ENCODE results near the gene TMEM179B.
"Not testable (repeated sequence)": the region's sequence is repeated elsewhere in the genome, so short reads cannot be mapped to it uniquely, and the experiment has no call there.

The TMEM179B gene, protein sequence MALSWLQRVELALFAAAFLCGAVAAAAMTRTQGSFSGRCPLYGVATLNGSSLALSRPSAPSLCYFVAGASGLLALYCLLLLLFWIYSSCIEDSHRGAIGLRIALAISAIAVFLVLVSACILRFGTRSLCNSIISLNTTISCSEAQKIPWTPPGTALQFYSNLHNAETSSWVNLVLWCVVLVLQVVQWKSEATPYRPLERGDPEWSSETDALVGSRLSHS

DNA sequence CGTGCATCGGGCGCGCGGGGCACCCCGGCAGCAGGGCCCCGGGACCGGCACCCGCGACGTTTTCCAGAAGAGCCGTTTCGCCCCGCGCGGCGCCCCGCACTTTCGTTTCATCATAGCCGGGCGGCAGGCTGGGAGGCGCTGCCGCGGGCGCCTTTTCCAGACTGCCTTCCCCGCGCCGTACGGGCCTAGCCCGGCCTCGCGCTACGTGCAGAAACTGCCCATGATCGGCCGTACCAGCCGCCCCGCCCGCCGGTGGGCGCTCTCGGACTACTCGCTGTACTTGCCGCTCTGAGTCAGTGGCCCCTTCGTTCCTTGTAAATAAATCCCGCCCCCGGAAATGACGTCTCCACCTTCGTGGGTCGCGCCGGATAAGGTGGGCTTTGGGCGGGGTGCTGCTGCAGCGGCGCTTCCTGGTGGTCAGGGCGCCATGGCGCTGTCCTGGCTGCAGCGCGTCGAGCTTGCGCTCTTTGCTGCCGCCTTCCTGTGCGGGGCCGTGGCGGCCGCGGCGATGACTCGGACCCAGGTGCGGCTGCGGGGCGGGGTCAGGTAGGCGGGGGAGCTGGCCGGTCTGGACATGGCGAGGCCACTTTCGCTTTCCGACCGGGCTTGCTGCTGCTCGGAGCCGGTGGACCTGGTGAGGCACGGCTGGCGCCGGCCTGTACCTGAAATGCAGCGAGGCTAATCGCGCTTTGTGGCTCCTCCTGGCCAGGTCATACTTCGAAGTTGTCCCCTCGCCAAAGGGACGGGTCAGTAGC lies at the start of gene TMEM179B:
TSS of gene TMEM179B (plus strand) at position 398 of the 755 bp plus-strand sequence. CDS start at position 428, 30 bp downstream.
- peak; percentile 95 for DNase-seq (ENCODE audit: low read depth)

- no peak for DNase-seq (ENCODE audit: low read depth)
Measured at GRCh38 chr11:62747475-62748160, 39.6 kb upstream of the TMEM179B start.

GRCh38 chr11:62749931-62750330 lies 37.3 kb upstream of the TMEM179B start:
- DNase-seq (ENCODE audit: low read depth): not testable (repeated sequence)

DNA sequence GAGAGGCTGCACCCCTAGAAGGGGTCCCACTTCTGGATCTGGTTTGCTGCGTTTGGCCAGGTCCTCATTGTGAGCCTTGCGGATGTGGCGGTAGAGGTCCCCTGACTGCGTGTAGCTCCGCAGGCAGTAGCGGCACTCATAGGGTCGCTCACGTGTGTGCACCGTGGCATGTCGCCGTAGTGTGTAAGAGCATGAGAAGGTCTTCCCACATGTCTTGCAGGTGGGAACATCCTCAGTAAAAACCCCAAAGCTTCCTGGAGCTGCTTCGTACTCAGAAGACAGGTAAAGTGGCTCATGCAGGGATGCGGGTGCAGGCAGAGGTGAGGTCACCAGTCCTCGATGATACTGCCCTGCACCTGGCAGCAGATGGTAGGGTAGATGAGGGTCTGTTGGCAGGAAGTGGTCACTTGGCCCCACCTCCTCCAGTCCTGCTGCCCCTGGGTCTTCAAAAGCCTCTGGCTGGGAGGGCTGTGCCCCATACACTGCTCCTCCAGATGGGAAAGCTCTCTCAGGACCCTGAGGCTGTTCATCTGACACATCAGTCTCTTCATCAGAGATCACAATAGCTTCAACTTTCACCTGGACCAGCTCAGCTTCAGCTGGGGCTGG lies 34.9 kb upstream of the TMEM179B start:
- DNase-seq (ENCODE audit: low read depth): no peak

GRCh38 chr11:62752994-62753735 lies 34.0 kb upstream of the TMEM179B start:
- DNase-seq (ENCODE audit: low read depth): no peak

GRCh38 chr11:62753736-62754603 lies 33.2 kb upstream of the TMEM179B start, which contains the start of gene ZBTB3:
Gene ZBTB3 (minus strand): TSS chr11:62754160. CDS start chr11:62753664, 496 bp downstream.
- peak; percentile 99 for DNase-seq (ENCODE audit: low read depth)

DNA sequence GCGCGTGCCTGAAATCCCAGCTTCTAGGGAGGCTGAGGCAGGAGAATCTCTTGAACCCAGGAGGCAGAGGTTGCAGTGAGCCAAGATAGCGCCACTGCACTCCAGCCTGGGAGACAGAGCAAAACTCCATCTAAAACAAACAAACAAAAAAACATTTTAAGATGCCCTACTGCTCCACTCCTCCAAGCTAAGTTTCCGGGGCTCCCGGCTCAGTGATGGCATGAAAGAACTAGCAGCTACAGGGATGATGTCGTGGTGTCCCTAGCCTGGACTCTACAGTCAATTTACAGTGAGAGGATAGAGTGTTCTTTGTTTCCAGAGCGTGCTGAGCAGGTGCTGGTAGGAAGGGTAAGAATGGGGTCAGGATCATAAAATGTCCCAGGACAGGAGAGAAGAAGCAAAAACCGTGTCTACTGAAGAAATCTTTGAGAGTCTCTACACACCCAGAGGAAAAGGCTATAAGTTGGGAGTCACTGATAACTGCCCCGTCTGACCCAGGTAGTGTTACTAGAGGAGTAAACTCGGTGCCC lies 32.1 kb upstream of the TMEM179B start:
- no peak for DNase-seq (ENCODE audit: low read depth)

DNA sequence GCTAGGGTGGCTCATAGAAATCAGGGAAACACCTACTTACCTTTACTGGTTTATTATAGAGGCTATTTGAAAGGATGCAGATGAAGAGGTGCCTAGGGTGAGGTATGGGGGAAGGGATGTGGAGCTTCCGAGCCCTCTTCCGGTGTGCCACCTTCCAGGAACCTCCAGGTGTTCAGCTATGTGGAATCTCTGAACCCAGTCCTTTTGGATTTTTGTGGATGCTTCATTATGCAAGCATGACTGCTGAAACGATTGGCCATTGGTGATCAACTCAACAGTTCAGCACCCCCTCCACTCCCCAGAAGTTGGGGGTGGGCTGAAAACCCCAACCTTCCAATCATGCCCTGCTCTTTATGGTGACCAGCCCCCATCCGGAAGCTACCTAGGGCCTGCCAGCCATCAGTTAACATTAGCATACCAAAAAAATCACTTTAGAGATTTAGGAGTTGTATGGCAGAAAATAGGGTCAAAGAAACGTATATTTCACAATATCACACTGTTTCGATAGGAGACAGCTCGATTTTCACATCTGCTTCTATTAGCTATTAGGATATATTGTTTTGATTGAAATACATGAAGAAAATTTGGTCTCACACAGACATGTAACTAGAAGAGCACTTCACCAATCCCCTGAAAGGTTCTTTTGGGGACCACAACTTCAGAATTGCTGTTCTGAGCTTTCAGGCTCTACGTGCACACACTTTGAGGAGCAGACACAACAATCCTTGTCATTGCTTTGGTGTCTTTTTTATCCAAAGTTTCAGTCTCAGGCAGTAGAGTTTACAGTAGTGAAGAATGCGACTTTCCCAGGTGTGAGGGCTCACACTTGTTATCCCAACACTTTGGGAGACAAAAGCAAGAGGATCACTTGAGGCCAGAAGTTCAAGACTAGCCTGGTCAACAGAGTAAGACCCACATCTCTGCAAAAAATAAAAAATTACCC lies 29.1 kb upstream of the TMEM179B start:
- DNase-seq (ENCODE audit: low read depth): no peak

GRCh38 chr11:62760867-62761227 lies 26.4 kb upstream of the TMEM179B start:
- DNase-seq (ENCODE audit: low read depth): not testable (repeated sequence)

DNA sequence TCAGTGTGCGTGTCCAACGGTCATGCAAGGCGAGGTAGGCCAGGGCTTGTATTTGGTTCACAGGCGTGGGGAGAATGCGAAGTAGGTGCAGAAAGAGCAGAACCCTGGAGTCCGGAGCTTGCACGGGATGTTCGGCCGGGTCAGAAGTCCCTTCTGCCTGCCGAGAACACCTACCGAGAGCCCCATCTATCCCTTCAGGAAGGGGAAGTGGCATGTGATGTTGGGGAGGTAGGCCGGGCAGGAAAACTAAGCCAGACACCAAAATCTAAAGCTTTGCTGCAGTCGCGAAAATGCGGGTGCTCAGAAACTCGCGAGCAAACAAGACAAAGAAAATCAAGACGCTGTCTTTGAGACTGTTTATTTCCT lies 16.4 kb upstream of the TMEM179B start:
- no peak for DNase-seq (ENCODE audit: low read depth)

DNA sequence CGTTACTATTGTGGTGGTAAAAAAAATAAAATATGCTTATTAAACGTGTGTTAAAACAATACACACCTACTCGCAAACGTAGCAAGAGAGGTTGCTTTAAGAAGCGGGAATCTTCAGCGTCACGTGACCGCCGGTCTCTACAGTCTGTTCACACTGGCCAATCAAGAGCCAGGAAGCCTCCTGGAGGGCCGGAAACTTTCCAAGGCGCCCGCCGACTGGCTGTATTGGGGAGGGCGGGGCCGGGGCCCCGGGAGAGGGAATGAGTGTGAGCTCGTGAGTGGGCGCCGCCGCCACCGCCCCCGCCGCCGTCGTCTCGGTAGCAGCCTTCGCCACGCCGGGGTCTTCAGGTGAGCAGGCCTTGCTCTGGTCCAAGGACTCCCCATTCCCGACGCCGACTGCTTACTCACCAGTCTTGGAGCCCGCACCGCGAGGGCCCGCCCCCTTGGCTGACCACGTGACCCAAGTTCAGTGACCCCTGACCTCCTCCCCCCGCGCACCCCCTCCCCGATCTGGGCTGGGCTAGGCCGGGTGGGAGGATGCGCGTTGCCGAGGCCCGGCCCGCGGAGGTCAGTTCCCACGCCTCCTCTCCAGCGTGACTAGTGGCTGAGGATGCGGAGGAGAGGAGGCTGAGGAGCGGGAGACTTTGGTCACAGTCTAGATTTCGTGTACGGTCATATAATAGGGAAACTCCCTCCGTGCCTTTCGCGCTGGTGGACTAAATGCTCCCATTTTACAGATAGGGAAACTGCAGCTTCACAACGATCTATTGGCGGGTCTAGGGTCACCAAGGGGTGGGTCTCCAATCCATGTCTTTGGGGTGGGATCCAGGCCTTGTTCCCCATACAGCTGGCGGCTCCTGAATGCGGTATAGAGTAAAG lies 15.8 kb upstream of the TMEM179B start, which contains the start of gene TAF6L:
TSS of gene TAF6L (plus strand) at position 253 of the 878 bp plus-strand sequence. CDS start 4,388 bp downstream, outside the sequence.
- peak; percentile 94 for DNase-seq (ENCODE audit: low read depth)

GRCh38 chr11:62774407-62774806 lies 12.8 kb upstream of the TMEM179B start:
- no peak for DNase-seq (ENCODE audit: low read depth)

GRCh38 chr11:62775646-62776045 lies 11.6 kb upstream of the TMEM179B start:
- no peak for DNase-seq (ENCODE audit: low read depth)

GRCh38 chr11:62777389-62777788 lies 9.8 kb upstream of the TMEM179B start:
- no peak for DNase-seq (ENCODE audit: low read depth)

DNA sequence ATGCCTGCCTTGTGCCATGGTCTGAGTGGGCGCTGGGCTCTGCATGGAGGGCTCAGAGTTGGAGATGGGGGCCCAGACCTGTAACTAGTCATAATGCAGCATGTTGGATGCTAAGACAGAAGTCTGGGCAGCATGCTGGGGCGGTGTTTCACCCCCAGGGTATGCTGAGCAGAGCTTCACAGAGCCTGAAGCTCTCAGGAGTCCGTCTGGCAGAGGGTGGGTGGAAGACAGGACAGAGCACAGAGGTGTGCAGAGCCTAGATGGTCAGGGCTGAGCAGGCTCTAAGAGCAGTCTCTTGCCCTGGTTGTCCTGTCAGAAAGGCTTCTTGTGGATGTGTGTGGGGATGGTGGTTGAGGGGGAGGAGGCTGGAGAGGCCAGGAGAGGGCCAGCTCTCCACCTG lies 8.8 kb upstream of the TMEM179B start:
- no peak for DNase-seq (ENCODE audit: low read depth)

- no peak for DNase-seq (ENCODE audit: low read depth)
Measured at GRCh38 chr11:62782753-62783152, 4.4 kb upstream of the TMEM179B start.

DNA sequence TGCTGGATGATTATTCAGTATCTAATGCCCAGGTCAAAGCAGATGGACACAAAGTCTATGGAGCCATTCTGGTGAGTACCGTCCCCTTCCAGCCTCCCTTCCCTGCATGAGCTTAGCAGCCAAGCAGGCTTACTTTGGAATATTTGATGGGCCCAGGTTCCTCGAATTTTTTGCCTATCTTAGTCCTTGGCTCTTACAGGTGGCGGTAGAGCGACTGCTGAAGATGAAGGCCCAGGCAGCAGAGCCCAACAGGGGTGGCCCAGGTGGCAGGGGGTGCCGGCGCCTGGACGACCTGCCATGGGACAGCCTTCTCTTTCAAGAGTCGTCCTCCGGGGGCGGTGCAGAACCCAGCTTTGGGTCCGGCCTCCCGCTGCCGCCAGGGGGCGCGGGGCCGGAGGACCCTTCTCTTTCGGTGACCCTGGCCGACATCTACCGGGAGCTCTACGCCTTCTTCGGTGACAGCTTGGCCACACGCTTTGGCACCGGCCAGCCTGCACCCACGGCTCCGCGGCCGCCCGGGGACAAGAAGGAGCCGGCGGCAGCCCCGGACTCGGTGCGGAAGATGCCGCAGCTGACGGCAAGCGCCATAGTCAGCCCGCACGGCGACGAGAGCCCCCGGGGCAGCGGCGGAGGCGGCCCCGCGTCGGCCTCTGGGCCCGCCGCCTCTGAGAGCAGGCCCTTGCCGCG lies 741 bp upstream of the TMEM179B start:
- peak; percentile 78 for DNase-seq (ENCODE audit: low read depth)

- no peak for DNase-seq (ENCODE audit: low read depth)
Measured at GRCh38 chr11:62788991-62789390, 1.8 kb downstream of the TMEM179B start.
